ENCODE data around the gene ADD3. TPM values are rescaled to one million over a fixed set of nuclear protein-coding genes. Genes with fewer than 3 reads are reported as not detected.

The ADD3 gene
- total and polyA plus RNA-seq, 2 of the 13 experiments (the other 11 are each of a cell fraction or from before 2014, with no cell fraction given) = 44.7 to 57.5 TPM

DNA sequence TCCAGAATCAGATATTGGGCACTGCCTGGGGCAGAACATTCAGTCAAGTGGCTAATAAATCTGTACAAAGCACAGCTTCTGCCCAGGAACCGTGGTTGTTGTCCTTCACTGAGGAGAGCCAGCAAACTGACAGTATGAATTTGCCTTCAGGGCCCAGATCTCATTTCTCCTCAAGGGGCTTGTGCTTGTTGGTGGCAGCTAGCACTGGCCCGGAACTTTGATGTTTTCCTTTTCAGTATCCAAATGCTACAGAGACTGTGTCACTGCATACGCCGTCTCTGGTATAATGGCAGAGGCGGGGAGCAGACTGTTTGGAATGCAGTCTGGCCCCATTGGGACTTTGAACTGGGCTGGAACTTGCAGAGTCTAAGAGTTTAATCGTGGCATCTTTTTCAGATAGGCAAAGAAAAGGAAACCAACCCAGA, 30.4 kb upstream of the ADD3 start (continued):
- TF ChIP-seq, protein P1, sequence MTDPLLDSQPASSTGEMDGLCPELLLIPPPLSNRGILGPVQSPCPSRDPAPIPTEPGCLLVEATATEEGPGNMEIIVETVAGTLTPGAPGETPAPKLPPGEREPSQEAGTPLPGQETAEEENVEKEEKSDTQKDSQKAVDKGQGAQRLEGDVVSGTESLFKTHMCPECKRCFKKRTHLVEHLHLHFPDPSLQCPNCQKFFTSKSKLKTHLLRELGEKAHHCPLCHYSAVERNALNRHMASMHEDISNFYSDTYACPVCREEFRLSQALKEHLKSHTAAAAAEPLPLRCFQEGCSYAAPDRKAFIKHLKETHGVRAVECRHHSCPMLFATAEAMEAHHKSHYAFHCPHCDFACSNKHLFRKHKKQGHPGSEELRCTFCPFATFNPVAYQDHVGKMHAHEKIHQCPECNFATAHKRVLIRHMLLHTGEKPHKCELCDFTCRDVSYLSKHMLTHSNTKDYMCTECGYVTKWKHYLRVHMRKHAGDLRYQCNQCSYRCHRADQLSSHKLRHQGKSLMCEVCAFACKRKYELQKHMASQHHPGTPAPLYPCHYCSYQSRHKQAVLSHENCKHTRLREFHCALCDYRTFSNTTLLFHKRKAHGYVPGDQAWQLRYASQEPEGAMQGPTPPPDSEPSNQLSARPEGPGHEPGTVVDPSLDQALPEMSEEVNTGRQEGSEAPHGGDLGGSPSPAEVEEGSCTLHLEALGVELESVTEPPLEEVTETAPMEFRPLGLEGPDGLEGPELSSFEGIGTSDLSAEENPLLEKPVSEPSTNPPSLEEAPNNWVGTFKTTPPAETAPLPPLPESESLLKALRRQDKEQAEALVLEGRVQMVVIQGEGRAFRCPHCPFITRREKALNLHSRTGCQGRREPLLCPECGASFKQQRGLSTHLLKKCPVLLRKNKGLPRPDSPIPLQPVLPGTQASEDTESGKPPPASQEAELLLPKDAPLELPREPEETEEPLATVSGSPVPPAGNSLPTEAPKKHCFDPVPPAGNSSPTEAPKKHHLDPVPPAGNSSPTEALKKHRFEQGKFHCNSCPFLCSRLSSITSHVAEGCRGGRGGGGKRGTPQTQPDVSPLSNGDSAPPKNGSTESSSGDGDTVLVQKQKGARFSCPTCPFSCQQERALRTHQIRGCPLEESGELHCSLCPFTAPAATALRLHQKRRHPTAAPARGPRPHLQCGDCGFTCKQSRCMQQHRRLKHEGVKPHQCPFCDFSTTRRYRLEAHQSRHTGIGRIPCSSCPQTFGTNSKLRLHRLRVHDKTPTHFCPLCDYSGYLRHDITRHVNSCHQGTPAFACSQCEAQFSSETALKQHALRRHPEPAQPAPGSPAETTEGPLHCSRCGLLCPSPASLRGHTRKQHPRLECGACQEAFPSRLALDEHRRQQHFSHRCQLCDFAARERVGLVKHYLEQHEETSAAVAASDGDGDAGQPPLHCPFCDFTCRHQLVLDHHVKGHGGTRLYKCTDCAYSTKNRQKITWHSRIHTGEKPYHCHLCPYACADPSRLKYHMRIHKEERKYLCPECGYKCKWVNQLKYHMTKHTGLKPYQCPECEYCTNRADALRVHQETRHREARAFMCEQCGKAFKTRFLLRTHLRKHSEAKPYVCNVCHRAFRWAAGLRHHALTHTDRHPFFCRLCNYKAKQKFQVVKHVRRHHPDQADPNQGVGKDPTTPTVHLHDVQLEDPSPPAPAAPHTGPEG (CRISPR knock-in tag; IDR thresholded peaks at IDR 0.05) = no peak
- TF ChIP-seq GATAD2A (CRISPR knock-in tag; IDR thresholded peaks at IDR 0.05) (peak; percentile 89), ZBTB20 (CRISPR knock-in tag; IDR thresholded peaks at IDR 0.05; ENCODE audit: borderline replicate concordance, low read depth) (no peak), ZNF749 (CRISPR knock-in tag; IDR thresholded peaks at IDR 0.05; ENCODE audit: borderline replicate concordance) (no peak), ATF1 (CRISPR knock-in tag; IDR thresholded peaks at IDR 0.05) (peak; percentile 13; the same call in 1 of the 2 replicates)
- TF ChIP-seq, protein P2, sequence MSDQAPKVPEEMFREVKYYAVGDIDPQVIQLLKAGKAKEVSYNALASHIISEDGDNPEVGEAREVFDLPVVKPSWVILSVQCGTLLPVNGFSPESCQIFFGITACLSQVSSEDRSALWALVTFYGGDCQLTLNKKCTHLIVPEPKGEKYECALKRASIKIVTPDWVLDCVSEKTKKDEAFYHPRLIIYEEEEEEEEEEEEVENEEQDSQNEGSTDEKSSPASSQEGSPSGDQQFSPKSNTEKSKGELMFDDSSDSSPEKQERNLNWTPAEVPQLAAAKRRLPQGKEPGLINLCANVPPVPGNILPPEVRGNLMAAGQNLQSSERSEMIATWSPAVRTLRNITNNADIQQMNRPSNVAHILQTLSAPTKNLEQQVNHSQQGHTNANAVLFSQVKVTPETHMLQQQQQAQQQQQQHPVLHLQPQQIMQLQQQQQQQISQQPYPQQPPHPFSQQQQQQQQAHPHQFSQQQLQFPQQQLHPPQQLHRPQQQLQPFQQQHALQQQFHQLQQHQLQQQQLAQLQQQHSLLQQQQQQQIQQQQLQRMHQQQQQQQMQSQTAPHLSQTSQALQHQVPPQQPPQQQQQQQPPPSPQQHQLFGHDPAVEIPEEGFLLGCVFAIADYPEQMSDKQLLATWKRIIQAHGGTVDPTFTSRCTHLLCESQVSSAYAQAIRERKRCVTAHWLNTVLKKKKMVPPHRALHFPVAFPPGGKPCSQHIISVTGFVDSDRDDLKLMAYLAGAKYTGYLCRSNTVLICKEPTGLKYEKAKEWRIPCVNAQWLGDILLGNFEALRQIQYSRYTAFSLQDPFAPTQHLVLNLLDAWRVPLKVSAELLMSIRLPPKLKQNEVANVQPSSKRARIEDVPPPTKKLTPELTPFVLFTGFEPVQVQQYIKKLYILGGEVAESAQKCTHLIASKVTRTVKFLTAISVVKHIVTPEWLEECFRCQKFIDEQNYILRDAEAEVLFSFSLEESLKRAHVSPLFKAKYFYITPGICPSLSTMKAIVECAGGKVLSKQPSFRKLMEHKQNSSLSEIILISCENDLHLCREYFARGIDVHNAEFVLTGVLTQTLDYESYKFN (CRISPR knock-in tag; conservative IDR thresholded peaks at IDR 0.05) = peak; percentile 95
- TF ChIP-seq, protein P3, sequence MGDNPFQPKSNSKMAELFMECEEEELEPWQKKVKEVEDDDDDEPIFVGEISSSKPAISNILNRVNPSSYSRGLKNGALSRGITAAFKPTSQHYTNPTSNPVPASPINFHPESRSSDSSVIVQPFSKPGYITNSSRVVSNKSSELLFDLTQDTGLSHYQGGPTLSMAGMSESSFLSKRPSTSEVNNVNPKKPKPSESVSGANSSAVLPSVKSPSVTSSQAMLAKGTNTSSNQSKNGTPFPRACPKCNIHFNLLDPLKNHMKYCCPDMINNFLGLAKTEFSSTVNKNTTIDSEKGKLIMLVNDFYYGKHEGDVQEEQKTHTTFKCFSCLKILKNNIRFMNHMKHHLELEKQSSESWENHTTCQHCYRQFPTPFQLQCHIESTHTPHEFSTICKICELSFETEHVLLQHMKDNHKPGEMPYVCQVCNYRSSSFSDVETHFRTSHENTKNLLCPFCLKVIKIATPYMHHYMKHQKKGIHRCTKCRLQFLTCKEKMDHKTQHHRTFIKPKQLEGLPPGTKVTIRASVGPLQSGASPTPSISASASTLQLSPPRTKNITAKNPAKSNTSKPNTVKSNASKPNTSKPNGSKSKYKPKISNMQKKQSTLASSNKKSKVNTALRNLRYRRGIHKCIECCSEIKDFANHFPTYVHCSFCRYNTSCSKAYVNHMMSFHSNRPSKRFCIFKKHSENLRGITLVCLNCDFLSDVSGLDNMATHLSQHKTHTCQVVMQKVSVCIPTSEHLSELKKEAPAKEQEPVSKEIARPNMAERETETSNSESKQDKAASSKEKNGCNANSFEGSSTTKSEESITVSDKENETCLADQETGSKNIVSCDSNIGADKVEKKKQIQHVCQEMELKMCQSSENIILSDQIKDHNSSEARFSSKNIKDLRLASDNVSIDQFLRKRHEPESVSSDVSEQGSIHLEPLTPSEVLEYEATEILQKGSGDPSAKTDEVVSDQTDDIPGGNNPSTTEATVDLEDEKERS (CRISPR knock-in tag; IDR thresholded peaks at IDR 0.05) = no peak
- TF ChIP-seq, protein P4, sequence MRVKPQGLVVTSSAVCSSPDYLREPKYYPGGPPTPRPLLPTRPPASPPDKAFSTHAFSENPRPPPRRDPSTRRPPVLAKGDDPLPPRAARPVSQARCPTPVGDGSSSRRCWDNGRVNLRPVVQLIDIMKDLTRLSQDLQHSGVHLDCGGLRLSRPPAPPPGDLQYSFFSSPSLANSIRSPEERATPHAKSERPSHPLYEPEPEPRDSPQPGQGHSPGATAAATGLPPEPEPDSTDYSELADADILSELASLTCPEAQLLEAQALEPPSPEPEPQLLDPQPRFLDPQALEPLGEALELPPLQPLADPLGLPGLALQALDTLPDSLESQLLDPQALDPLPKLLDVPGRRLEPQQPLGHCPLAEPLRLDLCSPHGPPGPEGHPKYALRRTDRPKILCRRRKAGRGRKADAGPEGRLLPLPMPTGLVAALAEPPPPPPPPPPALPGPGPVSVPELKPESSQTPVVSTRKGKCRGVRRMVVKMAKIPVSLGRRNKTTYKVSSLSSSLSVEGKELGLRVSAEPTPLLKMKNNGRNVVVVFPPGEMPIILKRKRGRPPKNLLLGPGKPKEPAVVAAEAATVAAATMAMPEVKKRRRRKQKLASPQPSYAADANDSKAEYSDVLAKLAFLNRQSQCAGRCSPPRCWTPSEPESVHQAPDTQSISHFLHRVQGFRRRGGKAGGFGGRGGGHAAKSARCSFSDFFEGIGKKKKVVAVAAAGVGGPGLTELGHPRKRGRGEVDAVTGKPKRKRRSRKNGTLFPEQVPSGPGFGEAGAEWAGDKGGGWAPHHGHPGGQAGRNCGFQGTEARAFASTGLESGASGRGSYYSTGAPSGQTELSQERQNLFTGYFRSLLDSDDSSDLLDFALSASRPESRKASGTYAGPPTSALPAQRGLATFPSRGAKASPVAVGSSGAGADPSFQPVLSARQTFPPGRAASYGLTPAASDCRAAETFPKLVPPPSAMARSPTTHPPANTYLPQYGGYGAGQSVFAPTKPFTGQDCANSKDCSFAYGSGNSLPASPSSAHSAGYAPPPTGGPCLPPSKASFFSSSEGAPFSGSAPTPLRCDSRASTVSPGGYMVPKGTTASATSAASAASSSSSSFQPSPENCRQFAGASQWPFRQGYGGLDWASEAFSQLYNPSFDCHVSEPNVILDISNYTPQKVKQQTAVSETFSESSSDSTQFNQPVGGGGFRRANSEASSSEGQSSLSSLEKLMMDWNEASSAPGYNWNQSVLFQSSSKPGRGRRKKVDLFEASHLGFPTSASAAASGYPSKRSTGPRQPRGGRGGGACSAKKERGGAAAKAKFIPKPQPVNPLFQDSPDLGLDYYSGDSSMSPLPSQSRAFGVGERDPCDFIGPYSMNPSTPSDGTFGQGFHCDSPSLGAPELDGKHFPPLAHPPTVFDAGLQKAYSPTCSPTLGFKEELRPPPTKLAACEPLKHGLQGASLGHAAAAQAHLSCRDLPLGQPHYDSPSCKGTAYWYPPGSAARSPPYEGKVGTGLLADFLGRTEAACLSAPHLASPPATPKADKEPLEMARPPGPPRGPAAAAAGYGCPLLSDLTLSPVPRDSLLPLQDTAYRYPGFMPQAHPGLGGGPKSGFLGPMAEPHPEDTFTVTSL (CRISPR knock-in tag; IDR thresholded peaks at IDR 0.05; ENCODE audit: borderline replicate concordance) = peak; percentile 67; the same call in 1 of the 2 replicates

All from HepG2 (cell line).